Activated T-helper 9 cell treated with anti-CD3 and anti-CD28 coated beads, Interleukin-2, amount 50 U/mL, for 16 hours (primary cell): Measurements from ENCODE around the gene MCM5.

ENCODE experiments used
- DNase-seq: peaks from one replicate; pipeline ENCODE4 v3.0.0-alpha.2; 2020; ENCODE audit warnings: low read depth

Gene MCM5

DNA sequence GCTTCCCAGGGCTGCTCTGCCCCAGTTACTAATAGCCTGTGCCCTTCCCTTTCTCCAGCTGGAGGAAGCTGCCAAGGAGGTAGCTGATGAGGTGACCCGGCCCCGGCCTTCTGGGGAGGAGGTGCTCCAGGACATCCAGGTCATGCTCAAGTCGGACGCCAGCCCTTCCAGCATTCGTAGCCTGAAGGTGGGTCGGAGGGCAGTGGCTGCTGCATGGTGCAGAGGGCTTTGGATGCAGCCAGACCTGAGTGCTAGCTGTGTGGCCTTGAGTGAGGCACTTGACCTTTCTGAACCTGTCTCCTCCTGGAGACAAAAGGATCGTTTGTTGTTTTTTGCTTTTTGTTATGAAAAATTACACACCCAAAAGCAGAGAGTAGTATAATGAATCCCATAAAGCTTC is 3.4 kb downstream of the MCM5 start:
- no peak for DNase-seq

DNA sequence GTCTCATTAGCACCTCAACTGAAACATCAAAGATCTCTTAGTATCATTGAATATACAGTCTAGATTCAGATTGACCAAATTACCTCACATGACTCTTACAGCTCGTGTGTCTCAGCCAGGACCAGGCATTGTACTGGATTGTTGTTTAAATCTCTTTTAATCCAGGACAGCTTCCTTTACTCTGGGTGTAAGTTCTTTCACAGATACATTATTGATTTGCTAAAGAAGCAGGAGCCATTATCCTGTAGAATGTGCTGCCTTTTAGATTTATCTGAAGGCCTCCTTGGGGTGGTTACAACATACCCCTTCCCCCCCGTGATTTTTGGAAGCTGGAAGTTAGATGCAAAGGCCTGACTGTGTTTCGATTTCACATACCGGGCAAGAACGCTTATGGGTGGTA is 4.2 kb downstream of the MCM5 start:
- no peak for DNase-seq

DNA sequence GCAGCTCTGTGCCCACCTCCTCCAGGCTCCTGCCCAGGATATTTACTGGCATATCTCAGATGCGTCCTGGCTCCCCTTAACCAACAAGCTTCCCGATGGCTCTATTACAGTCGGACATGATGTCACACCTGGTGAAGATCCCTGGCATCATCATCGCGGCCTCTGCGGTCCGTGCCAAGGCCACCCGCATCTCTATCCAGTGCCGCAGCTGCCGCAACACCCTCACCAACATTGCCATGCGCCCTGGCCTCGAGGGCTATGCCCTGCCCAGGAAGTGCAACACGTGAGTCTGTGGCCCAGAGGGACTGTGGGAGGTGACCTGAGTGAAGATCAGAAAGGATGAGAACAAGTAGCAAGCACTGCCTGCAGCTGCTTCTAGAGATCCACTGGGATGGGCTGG is 6.5 kb downstream of the MCM5 start:
- no peak for DNase-seq

DNA sequence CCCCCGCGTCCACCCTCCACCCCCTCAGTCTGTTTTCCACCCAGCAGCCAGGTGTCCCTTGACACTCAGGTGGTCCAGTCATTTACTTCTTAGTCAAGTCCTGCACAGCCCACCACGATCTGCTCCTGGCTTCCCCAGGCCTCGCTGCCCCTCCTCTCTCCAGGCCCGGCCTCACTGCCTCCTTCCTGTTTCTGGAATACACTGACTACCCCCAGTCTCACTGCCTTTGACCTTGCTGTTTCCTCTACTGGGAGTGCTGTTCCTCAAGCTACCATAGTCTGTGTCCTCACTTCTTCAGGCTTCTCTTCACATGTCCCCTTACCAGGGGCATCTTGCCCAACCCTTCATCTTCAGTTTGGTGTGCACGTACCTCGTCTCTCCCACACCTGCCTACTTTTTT is 7.4 kb downstream of the MCM5 start:
- DNase-seq = no peak

DNA sequence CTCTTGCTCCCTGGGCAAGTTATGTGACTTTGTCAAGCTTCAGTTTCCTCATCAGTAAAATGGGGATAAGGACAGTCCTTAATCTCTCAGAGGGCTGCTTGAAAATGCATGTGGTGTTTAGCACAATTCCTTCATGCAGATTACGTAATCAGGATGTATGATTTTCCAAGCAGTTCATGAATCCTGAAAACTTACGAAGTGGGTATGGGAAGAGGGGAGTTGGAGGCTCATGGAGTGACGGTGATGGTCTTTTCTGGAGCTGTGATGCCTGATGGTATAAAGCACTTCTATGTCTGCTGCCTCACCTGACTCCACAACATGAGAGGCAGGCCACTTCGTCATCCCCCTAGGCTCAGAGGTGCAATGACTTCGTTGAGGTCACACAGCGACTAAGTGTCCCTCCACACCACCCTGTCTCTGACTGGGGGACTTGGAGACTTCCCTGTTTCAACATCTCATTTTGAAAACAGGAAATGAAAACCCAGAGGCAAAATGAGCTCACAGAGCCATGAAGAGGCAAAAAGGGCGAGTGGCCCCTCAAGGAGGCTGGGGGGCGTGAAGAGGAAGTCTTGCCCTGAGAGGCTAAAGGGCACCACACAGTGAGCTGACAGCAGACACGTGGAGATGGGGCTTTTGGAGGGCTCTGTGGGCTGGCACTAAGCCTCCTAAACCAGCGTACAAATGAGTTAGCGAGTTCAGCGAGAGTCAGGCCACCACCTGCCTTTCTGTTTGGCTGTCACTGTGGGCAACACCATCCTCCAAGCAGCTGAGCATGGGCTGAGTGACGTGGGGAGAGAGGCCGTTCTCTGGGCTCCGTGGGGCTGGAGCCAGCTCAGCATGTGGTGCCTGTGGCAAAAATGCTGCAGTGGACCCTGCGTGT is 10.1 kb downstream of the MCM5 start:
- DNase-seq = no peak

DNA sequence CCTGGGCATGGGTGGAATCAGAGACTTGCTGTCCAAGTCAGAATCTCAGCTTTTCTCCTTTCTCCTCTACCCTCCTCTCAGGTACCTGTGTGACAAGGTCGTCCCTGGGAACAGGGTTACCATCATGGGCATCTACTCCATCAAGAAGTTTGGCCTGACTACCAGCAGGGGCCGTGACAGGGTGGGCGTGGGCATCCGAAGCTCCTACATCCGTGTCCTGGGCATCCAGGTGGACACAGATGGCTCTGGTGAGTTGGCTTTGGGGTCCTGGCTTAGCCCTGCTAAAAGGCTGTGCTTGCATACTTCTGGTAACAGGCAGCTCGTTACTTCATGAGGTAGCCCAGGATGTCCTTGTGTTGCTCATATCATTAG is 10.7 kb downstream of the MCM5 start:
- no peak for DNase-seq

DNA sequence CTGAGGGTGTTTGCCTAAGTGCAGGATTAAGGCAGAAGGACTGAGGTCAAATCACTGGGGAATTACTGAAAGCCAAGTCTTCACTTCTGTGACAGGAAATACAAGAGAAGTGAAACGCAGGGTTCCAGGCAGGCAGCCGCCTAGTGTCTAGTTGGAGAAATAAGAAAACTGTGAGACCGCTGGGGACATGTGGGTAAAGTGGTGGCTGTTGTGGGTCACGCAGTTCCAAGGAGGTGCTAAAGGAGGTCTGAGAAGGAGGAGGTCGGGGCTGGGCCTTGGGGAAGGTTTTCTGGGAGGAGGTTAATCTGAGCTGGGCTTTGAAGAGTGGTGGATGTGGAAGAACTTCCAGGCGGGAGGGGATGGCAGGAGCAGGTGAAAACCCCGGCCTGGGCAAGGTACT is 11.2 kb downstream of the MCM5 start:
- DNase-seq = no peak

DNA sequence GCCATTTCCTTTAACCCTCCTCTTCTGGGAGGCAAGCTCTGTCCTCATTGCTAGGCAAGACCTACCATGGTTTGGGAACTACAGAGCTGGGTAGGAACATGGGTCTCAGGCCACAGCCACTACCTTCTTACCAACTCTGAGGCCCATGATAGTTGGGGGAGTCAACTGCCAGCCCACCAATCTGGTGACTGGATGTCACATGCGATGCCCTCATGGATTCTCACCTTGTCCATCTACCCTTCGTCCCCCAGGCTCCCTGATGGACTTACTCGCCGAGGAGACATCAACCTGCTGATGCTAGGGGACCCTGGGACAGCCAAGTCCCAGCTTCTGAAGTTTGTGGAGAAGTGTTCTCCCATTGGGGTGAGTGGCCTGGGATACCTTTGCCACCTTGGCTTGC is 13.7 kb downstream of the MCM5 start:
- DNase-seq = no peak

DNA sequence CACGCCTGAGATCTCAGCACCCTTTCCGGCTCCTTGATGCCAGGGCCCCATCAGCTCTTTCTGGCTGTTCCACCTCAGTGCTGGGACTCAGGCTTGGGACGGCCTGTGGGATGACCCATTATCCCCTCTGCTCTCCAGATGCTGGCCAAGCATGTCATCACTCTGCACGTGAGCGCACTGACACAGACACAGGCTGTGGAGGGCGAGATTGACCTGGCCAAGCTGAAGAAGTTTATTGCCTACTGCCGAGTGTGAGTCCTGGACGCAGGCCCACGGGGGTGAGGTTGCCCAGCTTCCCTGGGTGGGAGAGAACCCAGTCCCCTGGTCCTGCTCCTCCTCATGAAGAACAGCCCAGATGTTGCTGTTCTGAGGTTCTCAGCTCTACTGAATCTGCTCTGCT is 17.7 kb downstream of the MCM5 start:
- DNase-seq = no peak

DNA sequence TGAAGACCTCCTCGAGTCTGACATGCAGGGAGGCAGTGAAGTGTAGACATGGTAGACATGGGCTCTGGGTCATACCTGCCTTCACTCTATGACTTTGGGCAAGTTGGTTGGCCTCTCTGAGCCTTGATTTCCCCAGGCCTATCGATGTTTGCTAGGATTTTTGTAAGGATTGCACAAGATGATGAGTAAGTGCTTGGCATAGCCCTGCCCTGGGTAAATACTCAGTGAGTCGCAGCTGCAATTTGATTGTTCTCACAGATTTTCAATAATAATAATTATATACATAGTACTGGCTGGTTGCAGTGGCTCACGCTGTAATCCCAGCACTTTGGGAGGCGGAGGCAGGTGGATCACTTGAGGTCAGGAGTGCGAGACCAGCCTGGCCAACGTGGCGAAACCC is 18.1 kb downstream of the MCM5 start:
- no peak for DNase-seq

DNA sequence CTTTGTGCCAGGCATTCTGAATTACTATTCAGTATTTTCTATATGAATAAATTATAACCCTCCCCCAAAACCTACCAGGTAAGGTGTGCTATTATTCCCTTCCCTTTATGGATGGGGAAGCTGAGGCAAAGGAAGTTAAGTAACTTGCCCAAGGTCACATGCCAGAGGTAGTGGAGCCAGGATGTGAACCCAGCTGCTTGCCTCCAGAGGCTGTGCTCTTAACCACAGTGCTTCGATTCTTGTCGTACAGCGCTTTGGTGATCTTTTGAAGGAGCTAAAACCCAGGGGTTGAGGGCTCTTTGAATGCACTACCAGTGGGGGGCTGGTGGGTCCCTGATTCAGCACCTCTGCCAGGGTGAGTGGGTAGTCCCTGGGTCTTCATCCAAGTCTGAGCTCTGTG is 18.8 kb downstream of the MCM5 start:
- DNase-seq = no peak

DNA sequence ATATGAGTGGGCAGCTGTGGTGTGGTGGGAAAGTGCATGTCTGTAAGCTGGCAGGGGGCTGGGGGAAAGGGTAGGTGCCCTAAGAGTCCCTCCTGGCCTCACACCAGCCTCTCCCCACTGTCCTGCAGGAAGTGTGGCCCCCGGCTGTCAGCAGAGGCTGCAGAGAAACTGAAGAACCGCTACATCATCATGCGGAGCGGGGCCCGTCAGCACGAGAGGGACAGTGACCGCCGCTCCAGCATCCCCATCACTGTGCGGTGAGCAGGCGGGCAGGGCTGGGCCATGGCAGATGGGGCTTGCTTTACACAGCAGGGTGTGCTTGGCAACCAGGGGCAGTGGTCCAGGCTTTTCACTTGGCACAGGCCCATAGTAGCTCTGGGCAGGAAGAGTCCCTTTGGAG is 19.8 kb downstream of the MCM5 start:
- no peak for DNase-seq

DNA sequence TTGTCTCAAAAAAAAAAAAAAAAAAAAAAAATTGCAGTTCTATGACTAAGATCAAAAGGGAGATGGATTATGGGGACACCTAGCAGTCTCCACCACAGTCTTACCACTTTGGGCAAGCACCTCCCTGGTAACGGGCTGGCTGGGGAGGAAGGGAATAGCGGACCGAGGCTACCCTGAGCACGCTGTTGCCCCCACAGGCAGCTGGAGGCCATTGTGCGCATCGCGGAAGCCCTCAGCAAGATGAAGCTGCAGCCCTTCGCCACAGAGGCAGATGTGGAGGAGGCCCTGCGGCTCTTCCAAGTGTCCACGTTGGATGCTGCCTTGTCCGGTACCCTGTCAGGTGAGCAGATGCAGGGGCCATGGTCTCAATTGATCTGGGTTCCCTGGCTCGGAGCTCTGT is 21.2 kb downstream of the MCM5 start:
- DNase-seq = no peak

DNA sequence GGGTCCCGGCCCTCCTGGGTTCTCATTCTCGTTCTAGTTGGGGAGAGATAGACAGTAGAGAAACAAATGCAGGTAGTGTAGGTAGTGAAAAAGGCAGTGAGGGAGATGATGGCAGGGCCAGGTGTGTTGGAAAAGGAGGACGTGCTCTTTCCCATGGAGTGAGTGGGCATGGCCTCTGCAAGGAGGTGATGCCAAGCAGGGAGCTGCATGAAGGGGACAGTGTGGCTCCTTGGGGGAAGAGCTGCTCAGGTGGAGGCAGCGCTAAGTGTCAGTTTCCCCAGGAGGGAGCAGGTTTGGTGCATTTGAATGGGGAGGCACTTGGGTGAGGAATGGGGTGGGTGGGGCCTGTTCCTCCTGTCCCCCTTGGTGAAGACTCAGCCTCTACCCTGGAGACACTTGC is 22.2 kb downstream of the MCM5 start:
- no peak for DNase-seq

DNA sequence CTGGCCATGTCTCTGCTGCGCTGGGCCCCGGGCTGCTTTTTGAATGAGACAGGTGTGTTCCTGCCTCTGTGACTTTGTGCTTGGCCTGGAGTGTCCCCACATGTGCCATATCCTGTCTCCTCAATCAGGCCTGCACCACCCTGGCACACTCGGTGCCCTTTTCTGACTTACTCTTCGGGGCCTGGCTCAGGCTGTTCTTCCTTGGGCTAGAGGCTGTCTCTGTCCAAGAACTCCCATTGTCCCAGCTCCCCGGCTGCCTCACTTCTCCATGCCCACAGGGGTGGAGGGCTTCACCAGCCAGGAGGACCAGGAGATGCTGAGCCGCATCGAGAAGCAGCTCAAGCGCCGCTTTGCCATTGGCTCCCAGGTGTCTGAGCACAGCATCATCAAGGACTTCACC is 23.0 kb downstream of the MCM5 start:
- no peak for DNase-seq

DNA sequence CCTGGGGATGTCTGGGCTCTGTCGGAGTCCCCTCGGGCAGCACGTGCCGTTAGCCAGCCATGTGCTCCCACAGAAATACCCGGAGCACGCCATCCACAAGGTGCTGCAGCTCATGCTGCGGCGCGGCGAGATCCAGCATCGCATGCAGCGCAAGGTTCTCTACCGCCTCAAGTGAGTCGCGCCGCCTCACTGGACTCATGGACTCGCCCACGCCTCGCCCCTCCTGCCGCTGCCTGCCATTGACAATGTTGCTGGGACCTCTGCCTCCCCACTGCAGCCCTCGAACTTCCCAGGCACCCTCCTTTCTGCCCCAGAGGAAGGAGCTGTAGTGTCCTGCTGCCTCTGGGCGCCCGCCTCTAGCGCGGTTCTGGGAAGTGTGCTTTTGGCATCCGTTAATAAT is 24.1 kb downstream of the MCM5 start:
- DNase-seq = no peak

DNA sequence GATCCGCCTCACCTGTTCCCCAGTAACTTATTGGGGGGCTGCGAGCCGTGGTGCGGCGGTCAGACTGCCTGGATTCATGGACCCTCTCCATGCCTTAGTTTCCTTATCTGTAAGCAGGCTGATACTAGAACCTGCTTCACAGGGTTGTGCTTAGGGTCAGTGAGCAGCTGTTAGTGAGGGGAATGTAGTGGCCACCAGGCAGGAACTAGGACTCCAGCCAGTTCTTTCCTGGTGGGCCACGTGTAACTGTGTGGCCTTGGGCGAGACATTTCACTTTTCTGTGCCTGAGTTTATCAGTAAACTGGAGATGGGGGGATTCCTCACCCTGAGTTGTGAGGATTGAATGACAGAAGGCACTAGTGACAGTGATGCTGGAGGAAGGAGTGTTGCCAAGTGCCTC is 24.8 kb downstream of the MCM5 start:
- no peak for DNase-seq

DNA sequence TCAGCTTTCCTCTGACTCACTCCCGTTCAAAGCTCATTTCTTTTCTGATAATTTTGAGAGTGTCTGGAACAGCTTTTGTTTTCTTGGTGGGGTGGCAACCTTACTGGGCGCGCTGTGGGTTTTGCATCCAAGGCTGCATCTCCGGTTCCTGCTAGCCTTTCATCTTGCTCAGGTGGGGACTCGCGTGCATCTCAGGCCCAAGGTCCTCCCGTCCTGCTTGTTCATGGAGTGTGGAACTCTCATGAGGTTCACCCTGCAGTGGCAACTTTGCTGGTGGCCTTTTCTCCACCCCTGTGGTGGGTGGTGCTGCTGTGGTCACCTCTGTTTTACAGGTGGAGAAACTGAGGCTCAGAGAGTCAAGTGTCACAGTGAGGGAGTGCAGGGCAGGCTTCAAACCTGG is 25.6 kb downstream of the MCM5 start:
- DNase-seq = no peak

DNA sequence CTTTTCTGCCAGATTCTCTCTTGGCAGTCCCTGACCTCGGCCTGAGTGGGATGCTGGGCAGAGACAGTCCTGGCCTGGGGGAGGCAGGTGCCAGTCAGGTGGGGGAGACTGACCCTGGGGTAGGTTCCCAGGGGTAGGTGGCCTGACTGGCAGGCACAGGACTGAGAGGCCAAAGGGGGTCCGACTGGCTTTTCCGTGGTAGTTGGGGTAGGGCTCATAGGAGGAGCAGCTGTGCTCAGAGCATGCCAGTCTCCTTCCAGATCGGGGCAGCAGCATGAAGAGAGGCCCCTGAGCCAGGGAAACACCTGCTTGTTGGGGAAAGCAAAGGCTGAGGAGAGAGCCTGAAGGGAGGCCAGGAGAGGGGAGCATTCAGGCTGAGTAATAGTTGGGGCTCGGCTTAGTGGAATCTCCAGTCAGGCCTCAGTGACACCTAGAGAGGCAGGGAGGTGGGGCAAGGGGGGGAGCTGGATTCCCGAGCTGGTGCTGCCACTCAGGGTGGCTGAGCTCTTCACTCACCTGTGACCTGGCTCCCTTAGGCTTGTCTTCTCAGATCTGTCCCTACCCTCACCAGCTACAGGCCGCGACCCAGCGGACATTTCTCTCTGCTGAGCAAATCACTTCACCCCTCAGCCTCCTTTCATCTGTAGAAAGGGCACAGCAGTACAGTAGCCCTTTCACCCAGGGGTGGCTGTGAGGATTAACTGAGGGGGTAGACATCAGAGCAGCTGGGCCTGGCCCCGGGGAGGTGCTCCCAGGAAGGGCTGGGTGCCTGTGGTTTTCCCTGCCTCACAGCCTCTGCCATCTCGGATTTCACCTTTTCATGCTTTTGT is 26.2 kb downstream of the MCM5 start:
- DNase-seq = no peak

DNA sequence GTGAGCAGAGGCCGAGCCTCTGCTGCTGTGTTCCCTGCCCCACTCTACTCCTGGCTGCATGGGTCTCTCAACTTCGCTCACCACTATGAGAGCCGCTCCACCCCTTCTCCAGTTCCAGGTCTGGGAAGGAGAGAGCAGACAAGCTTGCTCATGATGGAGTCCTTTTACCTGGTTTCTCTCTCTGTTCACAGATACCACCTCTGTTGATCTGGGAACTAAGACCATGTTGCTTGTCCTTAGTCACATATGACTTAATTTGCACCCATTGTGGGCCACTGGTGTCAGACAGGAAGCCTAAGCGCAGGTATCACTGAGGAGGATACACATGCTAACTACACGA is 26.8 kb downstream of the MCM5 start:
- DNase-seq = no peak

DNA sequence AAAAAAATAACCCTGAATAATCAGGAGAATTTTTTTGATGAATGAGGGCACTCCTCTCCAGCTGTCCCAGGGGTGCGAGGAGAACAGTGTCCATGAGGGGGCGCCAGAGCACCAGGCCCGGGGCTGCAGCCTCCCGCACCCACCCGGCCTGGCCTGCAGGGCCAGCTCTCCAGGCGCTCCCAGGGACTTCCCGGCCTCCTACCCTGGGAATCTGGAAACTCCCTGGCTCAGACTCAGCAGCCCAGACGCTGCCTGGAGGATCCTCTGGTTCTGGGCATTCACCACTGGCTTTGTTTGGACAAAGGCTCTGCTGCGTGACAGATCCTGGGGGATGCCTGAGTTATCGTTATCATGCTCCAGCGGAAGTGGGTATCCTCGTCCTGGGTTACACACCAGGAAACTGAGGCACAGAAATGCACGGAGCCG is 31.0 kb downstream of the MCM5 start:
- peak; percentile 41 for DNase-seq

DNA sequence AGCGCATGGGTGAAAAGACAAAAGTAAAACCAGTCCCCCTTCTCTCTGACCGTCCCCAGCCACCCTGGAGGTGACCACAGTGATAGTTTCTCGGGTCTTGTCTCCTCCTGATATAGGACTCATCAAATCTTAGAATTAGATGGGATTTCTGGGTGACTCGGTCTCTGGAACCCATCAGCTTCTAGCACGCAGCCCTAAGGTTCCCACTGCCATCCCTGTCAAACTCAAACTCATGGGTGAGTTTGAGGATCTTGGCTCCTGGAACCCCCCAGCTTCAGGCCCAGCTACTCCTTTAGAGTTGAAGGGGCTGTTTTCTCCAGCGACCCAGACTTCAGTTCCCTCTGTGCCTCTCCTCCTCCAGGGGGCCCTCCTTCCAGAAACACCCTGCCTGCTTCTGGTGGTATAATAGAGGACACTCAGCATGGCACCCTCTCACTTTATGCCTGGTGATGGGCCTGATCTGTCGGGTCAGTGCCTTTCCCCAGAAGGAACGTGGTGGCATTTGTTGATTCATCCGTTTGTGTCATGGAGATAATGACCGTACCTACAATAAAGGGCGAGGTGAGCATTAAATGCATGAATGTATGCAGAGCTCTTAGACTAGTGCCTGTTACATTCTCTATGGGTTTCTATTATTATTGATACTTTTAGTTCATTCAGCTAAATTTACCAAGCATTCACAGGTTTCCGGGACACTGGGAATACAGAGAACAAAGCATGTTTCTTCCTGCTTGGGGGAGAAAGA is 31.7 kb downstream of the MCM5 start:
- no peak for DNase-seq
